Activated CD8-positive, alpha-beta memory T cell treated with anti-CD3 and anti-CD28 coated beads for 4 hours (primary cell): Measurements from ENCODE around the gene UIMC1.
"Not testable (repeated sequence)": the region's sequence is repeated elsewhere in the genome, so short reads cannot be mapped to it uniquely, and the experiment has no call there.

Experiments
- DNase-seq, 2 donors: peaks; one replicate each; pipeline ENCODE4 v3.0.0-alpha.2; 2020; ENCODE audit warnings: low read depth in 2 of 2

The UIMC1 gene

GRCh38 chr5:176883700-176884570 is 122.6 kb downstream of the UIMC1 start:
- DNase-seq = no peak

- no peak for DNase-seq
Measured at GRCh38 chr5:176882567-176882903, 124.0 kb downstream of the UIMC1 start.

GRCh38 chr5:176881816-176882566 is 124.6 kb downstream of the UIMC1 start:
- no peak for DNase-seq

GRCh38 chr5:176881021-176881749 is 125.4 kb downstream of the UIMC1 start:
- DNase-seq = no peak

- DNase-seq = no peak
Measured at GRCh38 chr5:176880366-176881020, 126.1 kb downstream of the UIMC1 start.

GRCh38 chr5:176879663-176880361 is 126.8 kb downstream of the UIMC1 start:
- no peak for DNase-seq

- DNase-seq = no peak
Measured at GRCh38 chr5:176878906-176879662, 127.5 kb downstream of the UIMC1 start.

GRCh38 chr5:176878463-176878862 is 128.1 kb downstream of the UIMC1 start:
- no peak for DNase-seq

- DNase-seq = no peak
Measured at GRCh38 chr5:176877793-176878331, 128.7 kb downstream of the UIMC1 start.

GRCh38 chr5:176876506-176877431 is 129.8 kb downstream of the UIMC1 start:
- no peak for DNase-seq

- no peak for DNase-seq
Measured at GRCh38 chr5:176875783-176876505, 130.6 kb downstream of the UIMC1 start.

GRCh38 chr5:176875014-176875550 is 131.5 kb downstream of the UIMC1 start:
- DNase-seq = no peak

GRCh38 chr5:176874198-176874780 is 132.3 kb downstream of the UIMC1 start:
- no peak for DNase-seq

- no peak for DNase-seq
Measured at GRCh38 chr5:176873541-176874172, 132.9 kb downstream of the UIMC1 start.

GRCh38 chr5:176873011-176873410 is 133.6 kb downstream of the UIMC1 start:
- not testable (repeated sequence) for DNase-seq

GRCh38 chr5:176872586-176872985 is 134.0 kb downstream of the UIMC1 start:
- DNase-seq = not testable (repeated sequence)

- DNase-seq = not testable (repeated sequence)
Measured at GRCh38 chr5:176870644-176871043, 135.9 kb downstream of the UIMC1 start.
